AG04450 (cell line): ENCODE data around the gene CC2D1B. TPM values are rescaled to one million over a fixed set of nuclear protein-coding genes. Genes with fewer than 3 reads are reported as not detected.

Source experiments
- CTCF ChIA-PET: fragments of 300-600, 350-600 bp; formaldehyde crosslinking; extraction: SDS; loops from one replicate; lab custom pipeline; 2022; ENCODE audit warnings: antibody characterized with exemption, inconsistent platforms; lab: Charles Lee
- POLR2A ChIA-PET: fragments of 350-600 bp; formaldehyde crosslinking; extraction: SDS; loops from one replicate; lab custom pipeline; 2021; ENCODE audit warnings: antibody characterized with exemption, inconsistent platforms; lab: Yijun Ruan, JAX
- DNase-seq: peaks from one replicate; pipeline ENCODE4 v3.0.0-alpha.2; 2011; ENCODE audit warnings: low read depth, low spot score
- H3K27ac ChIP-seq: one replicate; pipeline ENCODE4 v1.5.1; 2012; ENCODE audit warnings: low read depth, low read length, control low read depth
- H3K27me3 ChIP-seq: one replicate; pipeline ENCODE4 v1.6.0; 2012; ENCODE audit warnings: low read length; ENCODE audit not compliant: control insufficient read depth, insufficient read depth
- H3K4me3 ChIP-seq: 2 replicates; pipeline ENCODE4 v1.5.1; 2011; ENCODE audit warnings: mild to moderate bottlenecking, low read depth, low read length, control low read depth
- H3K9me3 ChIP-seq: 2 replicates; pipeline ENCODE4 v1.5.1; 2012; ENCODE audit warnings: low read length; ENCODE audit not compliant: control insufficient read depth, insufficient read depth
- CTCF ChIP-seq: IDR thresholded peaks from 2 replicates; pipeline ENCODE4 v1.5.1; 2011; ENCODE audit warnings: low read depth, low read length, control low read depth, inconsistent platforms
- polyA plus RNA-seq: library from polyadenylated mRNA; depleted of rRNA; stranded (reverse); fragments of >200 nt; gene quantifications from 2 replicates; pipeline ENCODE4 v1.2.3, GENCODE V29; 2011

CC2D1B gene
- polyA plus RNA-seq, 1 experiment: 9.7 TPM

GRCh38 chr1:52341655-52342260, 24.2 kb downstream of the CC2D1B start:
- Histone ChIP-seq H3K4me3 (no peak overlapping the region), H3K27me3 (no peaks in the 10 kb centered on the region), H3K27ac (no peak overlapping the region), H3K9me3 (no peaks in the 10 kb centered on the region)
- CTCF ChIA-PET: no interaction called here
- POLR2A ChIA-PET: no interaction called here
- no peak for TF ChIP-seq CTCF
- no peak for DNase-seq

- CTCF ChIA-PET: no interaction called here
Measured at GRCh38 chr1:52337439-52337838, 28.6 kb downstream of the CC2D1B start.

GRCh38 chr1:52334906-52335528, 31.0 kb downstream of the CC2D1B start:
- no peak for DNase-seq
- H3K27me3 ChIP-seq: no peaks in the 10 kb centered on the region
- no peak for TF ChIP-seq CTCF
- H3K4me3 ChIP-seq: no peak overlapping the region
- ChIA-PET CTCF (interaction anchor here (0.7 to 1.2 kb wide), 3 partner anchors 38 to 351 kb away, joined by 3 to 4 read pairs (median 3); no protein-coding TSS in a partner anchor), POLR2A (no interaction called here)
- H3K27ac ChIP-seq: no peak overlapping the region
- H3K9me3 ChIP-seq: no peaks in the 10 kb centered on the region

More at GRCh38 chr1:52337439-52337838, 28.6 kb downstream of the CC2D1B start:
- POLR2A ChIA-PET: no interaction called here
- Histone ChIP-seq H3K4me3 (no peak overlapping the region), H3K27ac (no peak overlapping the region), H3K27me3 (no peaks in the 10 kb centered on the region), H3K9me3 (no peaks in the 10 kb centered on the region)
- DNase-seq: no peak
- no peak for TF ChIP-seq CTCF

GRCh38 chr1:52332411-52332810, 33.6 kb downstream of the CC2D1B start:
- no peak for TF ChIP-seq CTCF
- Histone ChIP-seq H3K27ac (no peak overlapping the region), H3K9me3 (no peaks in the 10 kb centered on the region), H3K27me3 (no peaks in the 10 kb centered on the region), H3K4me3 (no peak overlapping the region)
- DNase-seq: no peak
- CTCF ChIA-PET: no interaction called here
- POLR2A ChIA-PET: no interaction called here

DNA sequence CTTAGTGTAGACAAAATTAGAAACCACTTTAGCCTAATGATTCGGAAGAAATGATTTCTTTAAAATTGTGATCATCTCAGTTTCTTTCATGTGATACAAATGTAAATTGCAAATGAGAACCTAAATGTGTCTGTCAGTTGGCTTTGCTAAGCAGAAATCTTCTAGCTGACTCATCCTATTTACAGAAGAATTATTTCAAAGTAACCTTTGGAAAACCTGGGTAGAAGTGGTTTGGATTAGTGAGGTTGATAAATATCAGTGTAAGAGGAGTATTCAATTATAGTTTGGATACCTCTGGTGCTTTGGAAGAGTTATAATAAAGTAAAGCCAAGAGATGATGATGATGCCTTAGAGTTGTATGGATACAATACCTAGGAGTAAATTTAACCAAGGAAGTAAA, 37.4 kb downstream of the CC2D1B start:
- Histone ChIP-seq H3K27ac (no peak overlapping the region), H3K4me3 (no peak overlapping the region), H3K27me3 (no peaks in the 10 kb centered on the region), H3K9me3 (no peaks in the 10 kb centered on the region)
- POLR2A ChIA-PET: no interaction called here
- no peak for TF ChIP-seq CTCF
- CTCF ChIA-PET: no interaction called here
- DNase-seq: no peak
